WI38 (cell line): ENCODE measurements around the gene PIH1D1.
"Not testable (repeated sequence)": the region's sequence is repeated elsewhere in the genome, so short reads cannot be mapped to it uniquely, and the experiment has no call there.

Experiments used
- H3K4me3 ChIP-seq: 2 replicates; pipeline ENCODE4 v1.5.1; 2011; ENCODE audit warnings: low read depth, mild to moderate bottlenecking, control low read depth, low read length
- CTCF ChIP-seq: IDR thresholded peaks from 2 replicates; pipeline ENCODE4 v1.5.1; 2012; ENCODE audit warnings: low read depth, mild to moderate bottlenecking, control low read depth, low read length

The PIH1D1 gene

DNA sequence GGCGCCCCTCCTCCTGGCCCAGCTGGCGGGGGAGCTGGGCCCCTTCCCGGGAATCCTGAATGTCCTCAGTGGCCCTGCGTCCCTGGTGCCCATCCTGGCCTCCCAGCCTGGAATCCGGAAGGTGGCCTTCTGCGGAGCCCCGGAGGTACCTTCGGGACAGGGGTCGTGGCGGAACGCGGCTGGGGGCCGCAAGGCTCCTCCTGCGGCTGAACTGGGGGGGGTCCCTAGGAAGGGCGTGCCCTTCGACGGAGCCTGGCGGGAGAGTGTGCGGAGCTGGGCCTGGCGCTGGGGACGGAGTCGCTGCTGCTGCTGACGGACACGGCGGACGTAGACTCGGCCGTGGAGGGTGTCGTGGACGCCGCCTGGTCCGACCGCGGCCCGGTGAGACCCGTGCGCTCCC is 10.0 kb upstream of the PIH1D1 start:
- TF ChIP-seq CTCF, result no peak
- H3K4me3 ChIP-seq, result no peak overlapping the region

GRCh38 chr19:49461130-49461529 is 9.5 kb upstream of the PIH1D1 start:
- not testable (repeated sequence) for H3K4me3 ChIP-seq

DNA sequence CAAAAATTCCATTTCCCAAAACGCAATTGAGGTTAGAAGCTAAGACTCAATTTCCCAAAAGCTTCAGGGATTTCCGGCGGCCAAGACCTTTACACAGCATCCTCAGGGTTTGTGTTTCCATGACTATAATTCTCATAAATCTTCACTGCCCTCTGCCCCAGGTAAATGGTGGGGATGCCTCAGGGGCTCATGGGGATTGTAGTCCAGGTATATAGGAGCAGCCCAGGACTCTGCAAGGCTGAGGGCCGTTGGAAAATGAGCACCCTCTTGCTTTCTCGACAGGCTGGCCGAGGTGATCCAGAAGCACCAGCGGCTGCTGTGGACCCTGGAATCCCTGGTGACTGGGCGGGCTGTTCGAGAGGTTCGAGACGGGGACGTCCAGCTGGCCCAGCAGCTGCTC is 7.8 kb upstream of the PIH1D1 start:
- no peak for TF ChIP-seq CTCF
- H3K4me3 ChIP-seq, result no peak overlapping the region

GRCh38 chr19:49458567-49458903 is 6.9 kb upstream of the PIH1D1 start:
- no peak overlapping the region for H3K4me3 ChIP-seq
- no peak for TF ChIP-seq CTCF

GRCh38 chr19:49456326-49456725 is 4.7 kb upstream of the PIH1D1 start:
- no peak overlapping the region for H3K4me3 ChIP-seq
- TF ChIP-seq CTCF, result no peak

DNA sequence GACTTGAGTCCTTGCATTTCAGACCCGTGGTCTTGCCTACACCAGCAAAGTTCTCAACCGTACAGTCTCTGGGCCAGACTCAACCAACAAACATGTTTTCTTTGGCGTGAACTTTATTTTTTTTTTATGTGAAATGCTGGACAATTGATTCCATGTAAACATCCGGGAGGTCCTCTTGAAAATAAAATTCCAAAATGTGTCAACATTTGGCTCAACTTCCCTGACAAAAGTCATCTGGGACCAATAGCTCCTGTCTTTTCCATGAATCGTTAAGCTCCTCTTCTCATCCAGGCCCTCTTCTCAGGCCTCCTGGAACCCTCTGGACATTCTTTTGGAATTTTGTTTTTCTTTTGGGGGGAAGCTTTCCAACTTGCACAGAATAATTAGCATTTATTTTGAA is 4.2 kb upstream of the PIH1D1 start:
- TF ChIP-seq CTCF, result no peak
- no peak overlapping the region for H3K4me3 ChIP-seq

DNA sequence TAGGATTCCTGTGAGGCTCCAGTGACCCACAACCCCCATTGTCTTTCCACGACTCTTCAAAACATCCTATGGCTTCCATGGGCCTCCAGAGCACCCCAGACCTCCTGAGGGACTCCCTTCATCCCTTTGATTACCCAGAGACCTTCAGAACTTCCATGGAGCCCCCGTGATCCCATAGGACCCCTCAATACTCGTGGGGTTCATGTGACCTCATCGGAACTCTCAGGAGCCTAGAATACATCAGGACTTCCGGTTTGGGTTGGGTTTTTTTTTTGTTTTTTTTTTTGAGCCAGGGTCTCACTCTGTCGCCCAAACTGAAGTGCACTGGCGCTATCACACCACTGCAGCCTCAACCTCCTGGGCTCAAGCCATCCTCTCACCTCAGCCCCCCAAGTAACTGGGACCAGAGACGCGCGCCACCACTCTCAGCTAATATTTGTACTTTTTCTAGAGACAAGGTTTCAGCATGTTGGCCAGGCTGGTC is 2.2 kb upstream of the PIH1D1 start:
- no peak for TF ChIP-seq CTCF
- peak overlapping the region; percentile 79 for H3K4me3 ChIP-seq

DNA sequence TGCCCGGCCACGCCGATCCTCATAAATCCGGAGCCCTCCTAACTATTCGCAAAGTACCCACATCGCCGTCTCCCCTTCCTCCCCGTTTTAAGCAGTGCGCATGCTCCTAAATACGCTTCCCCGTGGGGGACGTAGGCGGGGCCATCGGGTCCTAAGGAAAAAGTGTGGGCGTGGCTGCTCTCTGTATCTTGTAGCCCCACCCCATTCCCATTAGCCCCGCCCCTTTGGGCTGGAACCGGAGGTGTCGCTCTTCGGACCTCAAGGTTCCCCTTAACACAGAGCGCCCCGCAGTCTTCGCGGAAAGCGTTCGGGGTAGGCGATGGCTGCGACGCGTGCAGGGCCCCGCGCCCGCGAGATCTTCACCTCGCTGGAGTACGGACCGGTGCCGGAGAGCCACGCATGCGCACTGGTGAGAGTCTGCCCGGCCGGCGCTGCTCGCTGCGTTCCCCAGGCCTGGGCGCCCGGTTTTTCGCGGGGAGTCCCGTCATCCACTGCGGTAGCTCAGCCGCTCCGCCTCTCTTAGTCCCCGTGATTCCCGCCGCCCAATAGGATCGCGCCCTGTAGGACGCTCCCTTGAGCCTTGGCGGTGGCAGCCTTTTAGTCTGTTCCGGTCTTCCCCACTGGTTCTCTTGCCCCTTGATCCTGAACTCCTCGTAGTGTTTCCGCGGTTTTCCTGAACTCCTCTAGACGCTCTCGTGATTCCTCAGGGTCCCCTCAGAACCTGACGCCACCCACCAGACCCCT is 1.6 kb upstream of the PIH1D1 start, which contains the start of gene ALDH16A1:
ALDH16A1 (plus strand) TSS at position 213 of the 744 bp plus-strand sequence; CDS start at position 320, 107 bp downstream.
- no peak for TF ChIP-seq CTCF
- H3K4me3 ChIP-seq, result peak within 1 kb of the TSS; percentile 79
